GM12891 (cell line): ENCODE results near the gene ABT1.

Experiments used
- POLR2A ChIP-seq: IDR thresholded peaks from 2 replicates; pipeline ENCODE4 v1.6.1; 2011; ENCODE audit warnings: low read depth, low read length, control low read depth
- POLR2AphosphoS5 ChIP-seq: IDR thresholded peaks from 2 replicates; pipeline ENCODE4 v1.6.1; 2011; ENCODE audit warnings: low read depth, low read length, control low read depth
- TAF1 ChIP-seq: IDR thresholded peaks from 2 replicates; pipeline ENCODE4 v1.6.1; 2011; ENCODE audit warnings: low read depth, low read length, control low read depth

DNA sequence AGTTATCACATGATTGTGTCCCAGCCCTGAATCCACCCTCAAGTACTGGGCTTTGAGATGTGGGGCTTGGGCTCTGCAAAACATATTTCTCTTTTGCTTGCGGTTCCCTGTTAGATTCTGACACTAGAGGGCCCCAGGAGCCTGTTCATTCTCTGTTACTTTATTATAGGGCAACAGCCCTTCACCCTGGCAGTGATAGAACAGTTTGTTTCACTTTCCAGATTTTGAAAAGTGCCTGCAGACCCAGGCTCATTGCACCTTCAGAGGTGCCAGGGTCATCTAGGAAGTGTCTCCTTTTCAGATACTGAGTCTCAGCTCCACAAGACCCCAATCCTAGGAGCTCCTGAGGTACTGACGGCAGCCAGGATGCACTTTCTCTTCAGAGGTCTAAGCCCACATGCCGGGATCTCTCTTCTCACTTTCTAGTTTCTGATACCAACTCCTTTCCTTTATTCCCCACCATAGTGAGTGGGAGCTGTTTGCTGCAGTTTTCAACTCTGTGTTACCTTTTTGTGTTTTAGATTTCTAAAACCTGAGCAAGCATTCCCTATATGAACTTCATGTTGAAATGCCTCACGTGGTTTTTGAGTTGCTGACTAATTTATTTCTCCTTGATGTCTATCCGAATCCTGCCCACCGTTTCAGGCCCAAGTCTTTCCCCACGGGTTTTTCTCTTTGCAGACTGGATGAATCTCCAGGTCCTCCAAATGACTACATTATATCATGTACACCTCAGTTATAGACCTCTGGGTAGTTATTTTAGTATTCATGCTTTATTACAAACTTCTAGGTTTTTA lies 10.9 kb downstream of the ABT1 start:
- no peak for TF ChIP-seq POLR2A
- TF ChIP-seq TAF1, result no peak
- no peak for TF ChIP-seq POLR2AphosphoS5
